GM11168 (cell line): ENCODE measurements around the gene MRPS2.
"Not testable (repeated sequence)": the region's sequence is repeated elsewhere in the genome, so short reads cannot be mapped to it uniquely, and the experiment has no call there.

Source experiments
- in situ Hi-C: fragments of 300-500 bp; cut with MboI; formaldehyde crosslinking; loops from one replicate; pipeline ENCODE4 v1.12.0; 2022; ENCODE audit warnings: low sequenced_read_pairs; ENCODE audit not compliant: unreplicated experiment

Gene MRPS2

DNA sequence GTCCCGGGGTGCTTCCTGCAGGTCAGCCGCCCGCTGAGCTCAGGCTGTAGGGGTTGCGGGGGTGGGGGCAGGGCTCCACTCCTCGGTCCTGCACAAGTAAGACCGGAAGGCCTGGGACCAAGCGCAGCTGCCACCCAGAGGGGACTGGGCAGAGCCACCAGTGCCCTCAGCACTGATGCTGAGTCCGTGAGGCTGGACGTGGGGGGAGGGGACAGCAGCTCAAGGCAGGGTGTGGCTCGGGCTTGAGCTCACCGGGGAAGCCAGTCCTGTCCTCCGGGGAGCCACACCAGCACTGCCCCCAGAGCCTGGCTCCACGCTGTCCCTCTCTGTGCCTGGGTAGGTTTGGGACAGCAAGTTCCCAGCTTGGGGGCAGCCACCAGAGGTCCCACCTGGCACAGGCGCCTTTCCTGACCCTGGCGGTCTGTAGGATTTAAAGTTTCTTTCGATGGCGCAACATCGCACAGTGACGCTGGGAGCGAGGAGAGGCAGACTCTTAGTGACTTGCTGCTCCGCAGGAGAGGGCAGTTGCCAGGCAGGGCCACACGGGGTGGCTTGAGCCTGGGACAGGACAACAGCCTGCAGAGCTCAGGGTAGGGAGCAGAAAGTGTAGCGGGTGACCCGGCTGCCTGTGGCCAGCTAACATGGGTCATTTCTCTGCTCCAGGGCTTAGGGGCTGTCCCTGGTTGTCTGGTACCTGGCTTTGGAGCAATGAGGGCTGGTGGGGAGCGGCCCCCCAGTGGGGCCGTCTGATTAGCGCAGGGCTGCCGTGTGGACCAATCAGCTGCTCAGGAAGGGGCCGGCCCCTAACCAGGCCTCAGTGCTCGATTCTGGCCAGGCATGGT, 26.5 kb downstream of the MRPS2 start:
- in situ Hi-C loops = no loop called here

DNA sequence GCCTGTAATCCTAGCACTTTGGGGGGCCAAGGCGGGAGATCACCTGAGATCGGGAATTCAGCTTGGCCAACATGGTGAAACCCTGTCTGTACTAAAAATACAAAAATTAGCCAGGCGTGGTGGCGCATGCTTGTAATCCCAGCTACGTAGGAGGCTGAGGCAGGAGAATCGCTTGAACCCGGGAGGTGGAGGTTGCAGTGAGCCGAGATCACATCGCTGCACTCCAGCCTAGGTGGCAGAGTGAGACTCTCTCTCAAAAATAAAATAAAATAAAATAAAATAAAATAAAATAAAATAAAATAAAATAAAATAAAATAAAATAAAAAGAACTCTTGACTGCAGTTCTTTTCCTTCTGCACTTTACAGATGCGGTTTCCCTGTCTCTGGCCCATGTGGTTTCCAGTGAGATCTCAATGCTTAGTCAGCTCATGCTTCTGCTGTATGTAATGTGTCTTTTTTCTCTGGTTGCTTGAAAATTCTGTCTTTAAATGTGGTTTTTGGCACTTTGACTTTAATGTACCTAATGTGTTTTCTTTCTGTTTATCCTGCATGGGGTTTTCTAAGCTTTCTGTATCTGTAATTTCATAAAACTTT, 28.5 kb downstream of the MRPS2 start:
- in situ Hi-C loops = not testable (repeated sequence)

DNA sequence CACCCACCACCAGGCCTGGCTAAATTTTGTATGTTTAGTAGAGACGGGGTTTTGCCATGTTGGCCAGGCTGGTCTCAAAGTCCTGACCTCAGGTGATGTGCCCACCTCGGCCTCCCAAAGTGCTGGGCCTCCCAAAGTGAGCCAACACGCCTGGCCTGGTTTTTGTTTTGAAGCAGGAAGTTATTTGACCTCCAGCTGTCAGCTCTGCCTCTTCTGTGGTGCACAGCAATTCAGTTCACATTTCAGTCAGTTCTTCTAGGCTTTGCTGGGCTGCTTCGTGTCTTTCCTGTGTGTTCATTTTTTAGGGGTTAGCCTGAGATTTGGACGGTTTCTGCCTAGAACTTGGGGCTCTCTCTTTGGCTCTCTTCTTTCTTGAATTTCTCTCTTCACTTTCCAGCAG, 29.7 kb downstream of the MRPS2 start:
- in situ Hi-C loops = no loop called here

DNA sequence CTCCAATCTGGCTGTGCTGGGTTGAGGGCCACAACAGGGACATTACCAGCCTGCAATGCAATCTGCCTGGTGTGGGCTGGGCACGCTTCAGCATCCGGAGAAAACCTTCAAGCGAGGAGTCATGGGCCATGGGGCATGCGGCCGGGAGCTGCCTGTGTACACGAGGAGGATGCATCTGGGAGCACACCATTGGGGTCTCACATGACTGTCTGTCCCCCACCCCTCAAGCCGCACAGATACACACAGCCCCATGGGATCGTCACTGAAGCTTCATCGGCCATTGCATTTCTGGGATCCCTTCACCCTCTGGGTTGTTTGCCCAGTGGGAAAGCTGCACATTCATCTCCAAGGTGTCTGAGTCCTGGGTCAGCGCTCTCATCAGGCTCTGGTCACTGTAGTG, 30.6 kb downstream of the MRPS2 start:
- in situ Hi-C loops = no loop called here

DNA sequence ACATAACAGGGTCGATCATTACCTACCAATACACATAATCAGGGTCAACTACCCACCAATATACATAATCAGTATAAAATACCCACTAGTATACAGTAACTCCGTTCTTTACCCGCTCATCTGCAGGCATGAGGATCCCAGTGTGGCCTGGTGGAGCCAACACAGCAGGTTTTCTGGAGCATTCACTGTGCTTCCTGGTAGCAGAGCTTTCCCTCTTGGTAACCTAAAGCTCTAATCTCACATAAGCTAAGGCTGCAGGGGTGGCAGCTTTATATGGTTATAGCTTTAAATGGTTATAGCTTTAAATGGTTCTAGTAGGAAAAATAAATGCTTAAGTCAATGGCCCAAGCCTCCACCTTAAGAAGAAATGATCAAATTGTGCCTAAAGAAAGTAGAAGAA, 32.6 kb downstream of the MRPS2 start:
- in situ Hi-C loops = no loop called here

DNA sequence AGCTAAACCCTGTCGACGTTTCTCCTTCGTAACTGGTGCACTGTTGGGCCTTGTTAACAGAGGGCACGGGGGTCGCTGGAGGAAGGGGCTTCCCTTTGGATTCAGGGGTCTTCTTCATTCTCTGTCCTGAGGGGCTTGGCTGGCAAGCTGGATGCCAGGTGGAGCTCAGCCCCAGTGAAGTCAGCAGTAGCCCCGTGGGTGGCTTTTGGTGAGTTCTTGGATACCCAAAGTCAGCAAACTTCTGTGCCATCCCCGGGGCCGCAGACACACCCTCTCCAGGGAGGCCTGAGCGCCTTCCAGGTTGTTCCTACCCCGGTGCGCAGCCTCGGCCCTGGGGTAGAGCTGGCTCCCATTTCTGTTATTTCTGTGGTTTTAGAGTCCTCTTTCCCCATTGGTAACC, 33.2 kb downstream of the MRPS2 start:
- in situ Hi-C loops = no loop called here

DNA sequence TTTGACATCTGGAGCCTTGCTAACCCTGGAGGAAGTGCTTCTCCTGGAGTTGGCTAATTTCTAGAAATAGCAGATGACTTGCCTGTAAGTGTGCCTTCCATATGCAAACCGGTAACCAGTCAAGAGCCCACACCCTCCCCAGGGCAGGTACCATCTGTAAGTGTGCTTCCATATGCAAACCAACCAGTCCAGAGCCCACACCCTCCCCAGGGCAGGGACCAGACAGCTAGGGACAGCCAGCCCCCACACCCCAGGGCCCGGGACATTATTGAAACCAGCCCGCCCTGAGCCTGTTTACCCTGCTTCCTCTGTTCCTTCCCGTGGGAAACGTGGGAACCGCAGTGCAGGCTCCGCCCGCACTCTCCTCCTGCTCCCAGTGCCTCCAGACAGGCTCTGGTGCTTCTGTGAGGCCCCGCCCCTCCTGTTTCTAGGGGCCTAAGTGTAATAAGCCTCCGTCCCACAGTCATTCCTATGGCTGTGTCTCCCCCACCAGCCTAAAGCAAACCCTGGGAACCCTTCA, 33.8 kb downstream of the MRPS2 start:
- in situ Hi-C loops = not testable (repeated sequence)

DNA sequence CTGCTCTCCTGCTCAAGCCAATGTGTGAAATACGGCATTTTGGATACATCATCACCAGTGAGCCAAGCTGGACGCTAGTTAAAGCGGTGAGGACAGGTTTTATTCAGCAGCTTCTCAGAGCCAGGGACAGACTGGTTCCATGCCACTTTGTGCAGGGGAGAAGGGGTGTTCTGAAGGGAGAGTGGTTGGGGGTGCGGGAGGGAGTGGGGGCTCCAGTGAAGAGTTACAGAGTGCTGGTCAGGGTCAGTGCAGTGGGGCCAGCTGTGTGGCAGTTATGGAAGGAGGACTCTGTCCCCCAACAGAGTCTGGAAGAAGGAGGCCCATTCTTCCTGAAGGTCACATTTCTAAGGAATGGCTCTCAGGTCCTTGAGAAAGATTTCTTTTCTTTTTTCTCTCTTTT, 34.3 kb downstream of the MRPS2 start:
- in situ Hi-C loops = not testable (repeated sequence)

DNA sequence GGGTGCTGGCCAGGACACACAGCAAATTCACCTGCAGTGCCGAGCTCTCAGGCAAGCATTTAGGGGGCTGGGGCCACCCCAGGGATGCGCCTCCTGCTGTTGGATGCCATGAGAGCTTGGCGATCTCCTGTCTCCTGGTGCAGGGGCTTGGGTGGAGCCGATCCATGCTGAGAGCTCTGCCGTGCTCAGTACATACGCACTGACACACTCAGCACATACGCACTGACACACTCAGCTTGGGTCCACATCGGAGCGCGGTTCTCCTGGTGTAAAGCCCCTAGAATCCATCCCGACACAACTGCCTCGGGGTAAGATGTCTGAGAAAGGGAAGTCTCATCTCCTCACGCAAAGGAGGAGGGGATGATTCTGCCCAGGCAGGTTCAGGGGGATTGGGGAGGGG, 35.1 kb downstream of the MRPS2 start:
- in situ Hi-C loops = not testable (repeated sequence)

DNA sequence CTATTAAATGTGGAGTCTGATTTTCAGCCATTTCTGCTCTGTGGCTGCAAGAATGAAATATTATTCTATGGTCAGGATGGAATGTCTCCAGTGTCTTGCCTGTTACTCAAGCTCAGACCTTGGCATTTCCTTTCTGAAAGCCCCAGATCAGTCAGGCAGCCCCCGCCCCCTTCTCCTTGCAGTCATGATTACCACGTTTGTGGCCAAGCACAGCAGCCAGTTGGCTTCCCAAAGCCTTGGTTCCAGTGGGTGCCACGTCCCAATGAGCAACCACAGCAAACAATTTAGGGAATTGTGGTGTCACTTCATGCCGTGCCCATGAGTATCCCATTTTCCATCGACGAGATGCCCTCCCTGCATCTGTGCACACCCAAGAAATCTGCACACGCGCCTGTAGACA, 35.7 kb downstream of the MRPS2 start:
- in situ Hi-C loops = no loop called here

DNA sequence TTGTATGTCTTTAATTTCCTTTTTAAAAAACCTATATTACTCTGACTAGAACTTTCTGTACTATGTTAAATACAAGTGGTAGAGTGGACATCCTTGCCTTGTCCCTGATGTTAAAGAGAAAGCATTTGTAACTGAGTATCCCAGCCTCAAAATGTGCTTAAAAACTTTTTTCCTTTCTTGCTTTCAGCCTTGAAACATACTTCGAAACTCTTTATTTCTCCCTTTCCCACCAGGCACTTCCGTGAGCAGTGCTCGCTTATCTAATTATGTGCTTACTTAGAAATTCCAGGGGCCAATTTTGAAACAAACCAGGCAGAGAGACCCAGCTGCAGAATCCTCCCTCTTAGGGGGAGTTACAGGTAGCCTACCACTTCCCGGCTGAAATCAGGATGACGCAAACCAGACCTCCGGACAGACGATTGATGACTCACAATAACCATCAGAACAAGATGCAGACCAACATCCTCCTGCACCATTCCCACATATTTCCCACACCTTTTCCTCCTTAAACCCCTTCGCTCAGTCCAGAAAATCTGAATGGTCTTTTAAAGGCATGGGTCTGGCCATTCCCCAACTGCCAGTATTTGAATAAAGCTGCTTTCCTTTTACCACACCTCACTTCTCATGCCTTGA, 42.9 kb downstream of the MRPS2 start:
- in situ Hi-C loops = not testable (repeated sequence)

DNA sequence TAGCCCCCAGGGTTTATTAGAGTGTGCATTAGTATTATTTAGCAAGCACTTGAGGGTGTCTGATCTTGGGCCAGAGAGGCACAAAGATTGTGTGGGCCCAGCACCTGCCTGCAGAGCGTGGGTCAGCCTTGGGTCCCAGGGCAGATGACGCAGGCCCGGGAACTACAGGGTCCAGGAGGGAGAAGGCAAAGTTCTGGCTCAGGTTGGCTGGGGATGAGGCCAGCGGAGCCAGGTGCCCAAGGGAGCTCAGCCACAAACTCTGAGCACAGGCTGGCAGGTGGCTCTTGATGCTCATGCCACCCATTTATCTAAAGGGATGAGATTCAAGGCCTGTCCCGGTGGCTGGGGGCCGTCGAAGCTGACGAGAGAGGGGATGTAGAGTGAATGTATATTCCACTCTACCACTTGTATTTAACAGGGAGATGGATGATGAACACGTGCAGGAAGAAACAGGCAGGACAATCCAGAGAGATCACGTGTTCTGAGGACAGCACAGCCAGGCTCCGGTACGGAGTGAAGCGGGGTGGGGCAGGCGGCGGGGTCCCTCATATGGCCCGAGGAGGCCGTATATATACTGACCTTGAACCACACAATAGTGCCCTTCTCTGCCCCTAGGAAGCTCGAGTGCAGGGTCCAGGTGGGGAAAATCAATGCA, 44.6 kb downstream of the MRPS2 start:
- in situ Hi-C loops = no loop called here

DNA sequence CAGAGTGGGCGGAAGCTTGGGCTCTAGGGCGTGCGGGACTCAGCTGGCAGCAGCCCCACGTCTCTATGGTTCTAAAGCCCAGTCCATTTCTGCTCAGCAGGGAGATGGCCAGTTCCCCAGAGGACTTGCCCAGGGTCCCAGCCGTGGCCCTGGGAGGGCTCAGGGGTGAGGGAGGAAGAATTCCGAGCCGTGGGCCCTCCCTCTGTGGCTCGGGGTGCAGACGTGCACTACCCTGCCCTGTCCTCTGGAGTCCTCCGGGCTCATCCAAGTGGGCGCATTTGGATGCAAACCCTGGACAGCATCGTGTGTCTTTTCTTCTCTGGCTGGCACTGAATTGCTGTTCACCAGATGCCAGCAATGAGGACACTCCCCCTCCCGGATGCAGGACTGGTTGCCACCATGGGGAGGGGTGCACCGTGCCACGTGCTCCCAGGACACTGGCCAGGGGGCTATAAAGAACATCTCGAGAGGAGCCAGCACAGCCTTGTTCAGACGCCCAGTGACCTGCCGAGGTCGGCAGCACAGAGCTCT, 45.2 kb downstream of the MRPS2 start, which contains the start of gene OBP2A:
Gene OBP2A, plus strand, starts transcription at position 481 of the 531 bp plus-strand sequence. CDS start 55 bp downstream, outside the sequence.
- in situ Hi-C loops = not testable (repeated sequence)

DNA sequence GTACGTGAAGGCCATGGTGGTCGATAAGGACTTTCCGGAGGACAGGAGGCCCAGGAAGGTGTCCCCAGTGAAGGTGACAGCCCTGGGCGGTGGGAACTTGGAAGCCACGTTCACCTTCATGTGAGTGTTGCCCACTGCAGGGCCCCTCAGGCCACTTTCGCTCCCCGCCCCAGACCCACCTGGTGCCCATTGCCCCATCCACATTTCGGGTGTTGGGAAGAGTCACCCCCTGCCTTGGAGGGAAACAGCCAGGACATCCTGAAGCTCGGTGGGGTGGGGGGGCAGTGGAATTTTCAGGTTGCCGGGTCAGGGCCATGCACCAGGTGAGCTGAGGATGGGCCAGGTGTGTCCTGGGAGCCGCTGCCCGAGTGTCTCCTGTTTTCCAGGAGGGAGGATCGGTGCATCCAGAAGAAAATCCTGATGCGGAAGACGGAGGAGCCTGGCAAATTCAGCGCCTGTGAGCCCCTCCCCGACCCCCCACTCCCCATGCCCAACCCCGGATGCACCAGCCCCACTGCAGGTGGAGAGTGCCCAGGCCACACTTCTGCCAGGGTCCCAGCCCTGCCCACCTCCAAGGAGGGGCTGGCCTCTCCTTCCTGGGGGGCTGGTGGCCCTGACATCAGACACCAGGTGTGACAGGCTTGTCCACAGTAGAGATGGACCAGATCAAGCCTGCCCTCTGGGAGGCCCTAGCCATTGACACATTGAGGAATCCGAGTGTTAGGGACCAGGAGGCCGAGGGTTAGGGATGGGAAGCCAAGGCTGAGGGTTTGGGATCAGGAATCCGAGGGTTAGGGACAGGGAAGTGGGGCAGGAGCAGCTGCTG, 46.5 kb downstream of the MRPS2 start:
- in situ Hi-C loops = not testable (repeated sequence)

DNA sequence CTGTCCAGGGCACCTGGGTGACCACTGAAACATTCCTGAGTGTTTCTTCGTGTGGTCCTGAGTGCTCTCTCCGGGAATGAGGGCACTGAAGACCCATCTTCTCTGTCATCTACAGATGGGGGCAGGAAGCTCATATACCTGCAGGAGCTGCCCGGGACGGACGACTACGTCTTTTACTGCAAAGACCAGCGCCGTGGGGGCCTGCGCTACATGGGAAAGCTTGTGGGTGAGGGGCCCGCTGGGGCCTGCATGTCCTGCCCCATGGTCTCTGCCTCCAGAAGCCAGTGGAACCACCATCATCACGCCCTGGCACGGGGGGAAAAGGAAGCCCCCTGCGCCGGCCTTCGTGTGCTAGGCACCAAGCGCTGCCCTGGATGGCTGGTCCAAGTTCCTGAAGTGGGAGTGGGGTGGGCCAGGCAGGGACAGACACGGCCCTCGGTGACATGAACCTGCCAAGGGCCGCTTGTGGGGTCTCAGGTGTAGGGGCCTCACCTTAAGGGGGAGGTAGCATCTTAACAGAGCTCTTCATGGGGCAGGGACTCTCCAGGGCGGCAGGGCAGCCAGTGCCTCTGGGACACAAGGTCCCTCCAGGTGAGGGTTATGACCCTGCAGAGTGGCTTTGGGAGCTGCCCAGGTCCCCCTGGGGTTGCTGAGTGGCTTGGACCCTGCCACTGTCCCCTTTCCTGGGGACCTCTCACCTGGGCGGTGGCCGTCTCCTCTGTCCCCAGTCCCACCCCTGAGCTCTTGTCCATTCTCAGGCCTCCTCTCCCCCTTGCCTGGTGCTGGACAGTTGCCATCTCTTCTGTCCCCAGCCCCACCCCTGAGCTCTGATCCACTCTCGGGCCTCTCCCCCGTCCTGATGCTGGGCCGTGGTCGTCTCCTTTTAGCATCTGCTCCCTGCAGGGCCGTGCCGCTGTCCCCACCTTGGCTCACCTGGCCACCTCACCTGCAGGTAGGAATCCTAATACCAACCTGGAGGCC, 47.6 kb downstream of the MRPS2 start:
- in situ Hi-C loops = no loop called here

DNA sequence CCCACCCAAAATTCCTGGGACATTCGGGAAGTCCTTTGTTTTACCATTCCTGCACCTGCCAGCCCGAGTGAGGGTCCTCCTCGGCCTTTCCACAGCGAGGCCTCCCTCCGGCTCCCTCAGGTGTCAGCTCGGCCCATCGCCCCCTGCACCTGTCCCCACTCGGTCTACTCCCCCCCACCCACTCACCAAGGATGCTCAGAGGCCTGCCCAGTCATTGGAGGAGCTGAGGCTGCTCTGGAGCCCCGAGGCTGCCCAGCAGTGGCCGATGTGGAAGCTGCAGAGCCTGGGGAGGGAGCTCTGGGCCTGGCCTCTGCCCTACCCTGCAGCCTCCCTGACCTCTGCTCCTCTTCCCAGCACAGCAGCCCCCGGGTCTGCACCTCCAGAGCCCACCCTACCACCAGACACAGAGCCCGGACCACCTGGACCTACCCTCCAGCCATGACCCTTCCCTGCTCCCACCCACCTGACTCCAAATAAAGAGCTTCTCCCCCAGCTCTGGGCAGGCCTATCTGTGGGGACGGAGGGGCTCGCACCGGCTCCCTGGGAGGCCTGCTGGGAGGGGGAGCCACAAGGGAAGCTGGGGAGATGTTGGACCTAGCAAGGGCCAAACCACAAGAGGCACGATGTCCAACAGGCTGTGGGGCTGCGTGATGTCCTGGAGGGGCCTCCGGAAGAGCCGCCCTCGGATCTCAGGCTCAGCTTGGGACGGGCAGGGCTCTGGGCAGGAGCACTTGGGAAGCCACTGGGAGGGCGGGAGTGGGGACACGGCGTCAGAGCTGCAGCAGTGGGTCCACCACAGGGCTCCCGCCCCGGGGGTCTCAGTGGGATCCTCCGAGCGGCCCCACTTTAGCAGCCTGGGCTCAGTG, 49.2 kb downstream of the MRPS2 start:
- in situ Hi-C loops = not testable (repeated sequence)

DNA sequence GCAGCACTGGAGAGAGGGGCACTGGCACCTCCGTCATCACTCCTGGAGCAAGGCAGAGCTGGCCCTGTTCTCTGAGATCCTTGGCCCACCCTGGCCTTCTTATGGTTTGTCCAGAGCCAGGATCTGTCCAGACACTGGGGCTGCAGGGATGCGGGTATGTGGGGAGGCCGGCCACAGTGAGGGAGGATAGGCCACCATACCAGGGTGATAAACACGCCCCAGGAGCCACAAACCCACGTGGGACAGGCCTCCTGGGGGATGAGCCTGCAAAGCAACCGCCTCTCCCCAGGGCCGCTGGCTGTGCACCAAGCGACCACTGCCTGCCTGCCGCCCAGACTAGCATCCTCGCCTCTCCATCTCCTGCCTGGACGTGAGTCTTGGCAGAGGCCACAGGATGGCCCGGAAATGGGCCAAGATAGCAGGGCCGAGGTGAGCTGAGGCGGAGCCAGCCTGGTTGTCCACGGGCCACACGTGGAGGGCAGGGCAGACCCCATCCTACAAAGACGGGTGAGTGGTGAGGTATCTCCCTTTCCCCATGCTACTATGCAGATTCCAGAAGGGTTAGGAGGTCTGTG, 49.9 kb downstream of the MRPS2 start:
- in situ Hi-C loops = no loop called here
